Sigmoid colon (tissue), 7 donors: Measurements from ENCODE around the gene FGGY. TPM values are rescaled to one million over a fixed set of nuclear protein-coding genes. Genes with fewer than 3 reads are reported as not detected.

Experiments used
- DNase-seq: peaks from one replicate; pipeline ENCODE4 v3.0.0-alpha.2; 2019
- H3K27ac ChIP-seq, 4 donors: fragments of 200-600 bp; sonication (generic); one replicate each; pipeline ENCODE4 v1.5.1; 2016 to 2019; ENCODE audit warnings: mild to moderate bottlenecking in 1 of 4
- H3K27me3 ChIP-seq, 3 donors: fragments of 200-600 bp; sonication (generic); one replicate each; pipeline ENCODE4 v1.5.1; 2019; ENCODE audit warnings: mild to moderate bottlenecking in 1 of 3
- H3K36me3 ChIP-seq, 4 donors: fragments of 200-600 bp; sonication (generic); one replicate each; pipeline ENCODE4 v1.5.1; 2016 to 2019
- H3K4me1 ChIP-seq, 4 donors: fragments of 200-600 bp; sonication (generic); one replicate each; pipeline ENCODE4 v1.5.1; 2017 to 2019
- H3K4me3 ChIP-seq, 4 donors: fragments of 200-600 bp; sonication (generic); one replicate each; pipeline ENCODE4 v1.5.1; 2017 to 2019; ENCODE audit warnings: mild to moderate bottlenecking in 2 of 4, moderate library complexity in 1 of 4
- H3K9me3 ChIP-seq, 4 donors: fragments of 200-600 bp in 3 of 4; sonication (generic) in 3 of 4; one replicate each; pipeline versions ENCODE4 v1.5.1 to v1.6.1; 2013 to 2019
- EP300 ChIP-seq, 4 donors: sonication (generic); formaldehyde crosslinking; IDR thresholded peaks; one replicate each; pipeline ENCODE4 v1.6.1; 2017; ENCODE audit warnings: antibody characterized with exemption in 4 of 4
- POLR2A ChIP-seq, 2 donors: fragments of 450-650 bp; IDR thresholded peaks; one replicate each; pipeline ENCODE4 v1.6.1; 2016; ENCODE audit warnings: antibody characterized with exemption in 2 of 2, mild to moderate bottlenecking in 2 of 2, moderate library complexity in 2 of 2
- POLR2AphosphoS5 ChIP-seq, 4 donors: sonication (generic); formaldehyde crosslinking; IDR thresholded peaks; one replicate each; pipeline ENCODE4 v1.6.1; 2017; ENCODE audit warnings: antibody characterized with exemption in 4 of 4
- WGBS, 2 donors: extraction: QIAGEN DNeasy Blood & Tissue Kit; methylation state at CpG; one replicate each; pipeline ENCODE4 v1.1.7; 2013; 5-methylcytosine and 5-hydroxymethylcytosine counted together
- intact Hi-C: fragments of 100-400 bp; cut with DNase I; formaldehyde crosslinking; loops from one replicate; pipeline ENCODE4 v1.15.1; 2023
- polyA plus RNA-seq, 3 donors: library from polyadenylated mRNA; stranded (reverse); fragments of 200-250 nt; gene quantifications; one replicate each; pipeline ENCODE4 v1.2.3, GENCODE V29; 2013
- total RNA-seq, 4 donors: library from RNA; depleted of rRNA; stranded (reverse); fragments of >200 nt; gene quantifications; one replicate each; pipeline ENCODE4 v1.1.0, GENCODE V29; 2016
- TF ChIP-seq, protein P1 (sequence below), 4 experiments: fragments of 450-650 bp in 3 of 4; fragments of 200-600 bp in 1 of 4; IDR thresholded peaks; one replicate each; pipeline ENCODE4 v1.5.1; 2016 to 2019; ENCODE audit warnings: antibody characterized with exemption in 4 of 4, mild to moderate bottlenecking in 3 of 4, moderate library complexity in 2 of 4
- donor health status: healthy with polysubstance abuse.
- donor health status: Bipolar disorder and iron deficiency.
- donor health status: healthy.

The FGGY gene
- total and polyA plus RNA-seq, 7 donors: 4.8 to 54.1 (median 20.5) TPM

DNA sequence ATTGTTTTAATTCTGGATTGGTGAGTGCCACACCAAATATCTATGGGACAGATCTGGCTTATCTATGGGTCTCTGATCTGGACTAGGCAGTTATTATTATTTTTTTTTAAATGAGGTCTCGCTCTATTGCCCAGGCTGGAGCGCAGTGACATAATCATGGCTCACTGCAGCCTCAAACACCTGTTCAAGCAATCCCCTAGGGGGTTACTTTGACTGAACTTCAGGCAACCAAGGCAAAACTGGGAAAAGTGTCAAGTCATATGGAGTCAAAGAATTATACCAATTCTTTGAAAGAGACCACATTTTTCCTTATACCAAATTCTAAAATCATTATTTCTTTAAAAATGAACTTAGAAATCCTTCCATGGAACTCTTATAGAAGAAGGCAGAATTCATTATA is 388.8 kb downstream of the FGGY start:
- TF ChIP-seq EP300 (IDR thresholded peaks at IDR 0.05) (no peak), POLR2A (IDR thresholded peaks at IDR 0.05) (no peak), POLR2AphosphoS5 (IDR thresholded peaks at IDR 0.05) (no peak)
- TF ChIP-seq, protein P1, sequence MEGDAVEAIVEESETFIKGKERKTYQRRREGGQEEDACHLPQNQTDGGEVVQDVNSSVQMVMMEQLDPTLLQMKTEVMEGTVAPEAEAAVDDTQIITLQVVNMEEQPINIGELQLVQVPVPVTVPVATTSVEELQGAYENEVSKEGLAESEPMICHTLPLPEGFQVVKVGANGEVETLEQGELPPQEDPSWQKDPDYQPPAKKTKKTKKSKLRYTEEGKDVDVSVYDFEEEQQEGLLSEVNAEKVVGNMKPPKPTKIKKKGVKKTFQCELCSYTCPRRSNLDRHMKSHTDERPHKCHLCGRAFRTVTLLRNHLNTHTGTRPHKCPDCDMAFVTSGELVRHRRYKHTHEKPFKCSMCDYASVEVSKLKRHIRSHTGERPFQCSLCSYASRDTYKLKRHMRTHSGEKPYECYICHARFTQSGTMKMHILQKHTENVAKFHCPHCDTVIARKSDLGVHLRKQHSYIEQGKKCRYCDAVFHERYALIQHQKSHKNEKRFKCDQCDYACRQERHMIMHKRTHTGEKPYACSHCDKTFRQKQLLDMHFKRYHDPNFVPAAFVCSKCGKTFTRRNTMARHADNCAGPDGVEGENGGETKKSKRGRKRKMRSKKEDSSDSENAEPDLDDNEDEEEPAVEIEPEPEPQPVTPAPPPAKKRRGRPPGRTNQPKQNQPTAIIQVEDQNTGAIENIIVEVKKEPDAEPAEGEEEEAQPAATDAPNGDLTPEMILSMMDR (IDR thresholded peaks at IDR 0.05): no peak
- intact Hi-C loops: no loop called here
- DNase-seq: no peak
- Histone ChIP-seq H3K27ac (peak overlapping the region in 1 of 4 donors; percentile 13), H3K36me3 (no peaks in the 10 kb centered on the region), H3K9me3 (no peaks in the 10 kb centered on the region), H3K27me3 (no peaks in the 10 kb centered on the region), H3K4me3 (no peak overlapping the region), H3K4me1 (peaks cover 0 to 67% (median 28%) of the 10 kb centered on the region in 4 donors)
- WGBS, 2 donors: 97 to 98% methylated on average over 2 of the region's 2 CpGs

DNA sequence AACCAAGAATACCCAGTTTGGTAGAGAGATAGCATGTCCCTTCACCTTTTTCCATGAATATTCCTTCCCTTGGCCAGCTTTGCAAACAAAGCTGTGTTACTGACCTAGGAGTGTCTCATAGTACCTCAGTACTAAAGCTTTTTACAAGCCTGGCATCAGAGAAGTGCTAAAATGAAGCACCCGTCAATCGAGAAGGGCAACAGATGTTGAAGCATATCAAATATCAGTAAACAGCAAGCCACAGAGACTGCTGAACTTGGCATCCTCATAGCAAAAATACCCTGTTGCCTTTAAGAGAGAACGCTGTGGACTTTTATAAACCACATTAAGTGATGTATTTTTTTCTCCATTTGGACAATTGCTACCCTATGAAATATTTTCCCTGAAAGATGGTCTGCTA is 389.3 kb downstream of the FGGY start:
- no peaks in the 10 kb centered on the region for H3K27me3 ChIP-seq
- intact Hi-C loops: no loop called here
- TF ChIP-seq POLR2A (IDR thresholded peaks at IDR 0.05) (no peak), POLR2AphosphoS5 (IDR thresholded peaks at IDR 0.05) (no peak), EP300 (IDR thresholded peaks at IDR 0.05) (no peak)
- TF ChIP-seq, protein P1 (IDR thresholded peaks at IDR 0.05): no peak
- DNase-seq: no peak
- H3K4me3 ChIP-seq: no peak overlapping the region
- H3K9me3 ChIP-seq: no peaks in the 10 kb centered on the region
- H3K4me1 ChIP-seq: peaks cover 0 to 69% (median 28%) of the 10 kb centered on the region in 4 donors
- 35 to 66% methylated on average over 3 of the region's 3 CpGs for WGBS, 2 donors
- H3K36me3 ChIP-seq: no peaks in the 10 kb centered on the region
- peak overlapping the region in 1 of 4 donors; percentile 13 for H3K27ac ChIP-seq

DNA sequence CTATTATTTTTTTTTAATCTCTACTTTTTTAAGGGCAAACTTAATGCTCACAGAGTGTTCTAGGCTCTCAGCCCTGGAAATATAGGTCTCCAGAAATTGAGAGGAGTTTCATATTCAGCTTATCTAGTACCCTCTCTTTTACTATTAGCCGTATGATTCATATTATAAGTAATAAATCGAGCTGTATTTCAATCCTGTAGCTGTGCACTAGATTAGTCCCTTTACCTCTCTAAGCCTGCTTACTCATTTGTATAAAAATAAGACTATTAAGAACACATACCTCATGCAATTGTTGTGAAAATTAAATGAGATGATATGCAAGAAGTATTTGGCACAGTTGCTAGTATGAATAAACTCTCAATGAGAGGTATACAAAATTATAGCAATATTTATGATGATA is 389.7 kb downstream of the FGGY start:
- Histone ChIP-seq H3K27me3 (no peaks in the 10 kb centered on the region), H3K36me3 (no peaks in the 10 kb centered on the region), H3K4me1 (peaks cover 0 to 67% (median 28%) of the 10 kb centered on the region in 4 donors), H3K9me3 (no peaks in the 10 kb centered on the region), H3K4me3 (no peak overlapping the region), H3K27ac (peak overlapping the region in 1 of 4 donors; percentile 13)
- intact Hi-C loops: no loop called here
- TF ChIP-seq, protein P1 (IDR thresholded peaks at IDR 0.05): no peak
- TF ChIP-seq EP300 (IDR thresholded peaks at IDR 0.05): no peak
- TF ChIP-seq POLR2A (IDR thresholded peaks at IDR 0.05): no peak
- no peak for TF ChIP-seq POLR2AphosphoS5 (IDR thresholded peaks at IDR 0.05)
- no peak for DNase-seq
- 87 to 90% methylated on average over 2 of the region's 2 CpGs for WGBS, 2 donors

DNA sequence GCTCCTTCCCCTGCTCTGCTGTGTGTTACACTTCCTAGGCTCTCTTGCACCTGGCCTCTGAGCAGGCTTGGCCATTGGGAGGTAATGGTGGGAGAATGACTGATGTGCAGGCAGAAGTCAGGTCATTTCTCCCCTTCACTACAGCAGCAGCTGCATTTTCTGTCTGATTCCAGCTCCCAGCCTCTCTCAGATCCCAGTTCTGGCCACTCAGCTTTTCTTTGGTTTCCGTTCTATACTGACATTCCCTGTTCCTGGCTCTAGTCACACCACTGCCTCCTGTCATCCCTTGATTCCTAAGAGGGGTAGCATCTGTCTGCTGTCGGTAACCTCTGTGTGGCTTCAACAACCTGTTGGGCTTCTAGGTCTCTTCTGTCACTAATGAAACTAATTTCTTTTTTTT is 390.2 kb downstream of the FGGY start:
- intact Hi-C loops: no loop called here
- TF ChIP-seq EP300 (IDR thresholded peaks at IDR 0.05) (no peak), POLR2AphosphoS5 (IDR thresholded peaks at IDR 0.05) (no peak), POLR2A (IDR thresholded peaks at IDR 0.05) (no peak)
- TF ChIP-seq, protein P1 (IDR thresholded peaks at IDR 0.05): no peak
- no peak for DNase-seq
- Histone ChIP-seq H3K27me3 (no peaks in the 10 kb centered on the region), H3K27ac (peak overlapping the region in 1 of 4 donors; percentile 29), H3K36me3 (no peaks in the 10 kb centered on the region), H3K9me3 (no peaks in the 10 kb centered on the region), H3K4me3 (no peak overlapping the region), H3K4me1 (peaks cover 0 to 67% (median 28%) of the 10 kb centered on the region in 4 donors)
- WGBS, 2 donors: 89 to 90% methylated on average over 2 of the region's 2 CpGs

DNA sequence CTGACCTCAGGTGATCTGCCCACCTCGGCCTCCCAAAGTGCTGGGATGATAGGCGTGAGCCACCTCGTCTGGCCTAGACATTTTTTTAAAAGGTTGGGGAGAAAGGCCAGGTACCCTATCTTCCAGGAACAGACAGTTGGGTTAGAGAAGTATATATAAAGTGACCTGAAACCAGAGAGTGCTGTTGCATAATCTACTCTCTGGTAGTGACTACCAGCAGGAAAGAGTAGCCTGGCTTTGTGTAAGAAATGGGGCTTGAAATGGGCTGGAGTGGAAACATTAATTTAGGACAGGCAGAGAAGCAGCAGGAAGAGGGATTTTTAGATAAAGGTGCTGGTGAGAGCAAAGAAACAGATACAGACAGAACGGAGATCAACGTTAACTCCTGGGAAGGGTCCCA is 392.1 kb downstream of the FGGY start:
- no peaks in the 10 kb centered on the region for H3K27me3 ChIP-seq
- H3K9me3 ChIP-seq: no peaks in the 10 kb centered on the region
- H3K4me3 ChIP-seq: no peak overlapping the region
- TF ChIP-seq, protein P1 (IDR thresholded peaks at IDR 0.05): no peak
- TF ChIP-seq POLR2AphosphoS5 (IDR thresholded peaks at IDR 0.05) (no peak), EP300 (IDR thresholded peaks at IDR 0.05) (no peak), POLR2A (IDR thresholded peaks at IDR 0.05) (no peak)
- intact Hi-C loops: no loop called here
- peaks cover 0 to 51% (median 10%) of the 10 kb centered on the region in 4 donors for H3K4me1 ChIP-seq
- H3K36me3 ChIP-seq: no peaks in the 10 kb centered on the region
- no peak overlapping the region for H3K27ac ChIP-seq
- DNase-seq: no peak
- 93 to 94% methylated on average over 5 of the region's 5 CpGs for WGBS, 2 donors
